SK-N-SH treated with all-trans-retinoic acid at 6 μM for 48 hours (cell line): ENCODE results near the gene UNC5B.

Source experiments
- ATAC-seq: fragments of 200-7000 bp; cut with Tn5 transposase; 3 replicates; pipeline ENCODE4 v1.9.1; 2020; ENCODE audit warnings: mild to moderate bottlenecking, moderate library complexity
- ARNTL ChIP-seq: fragments of 450-650 bp; formaldehyde crosslinking; IDR thresholded peaks from 2 replicates; pipeline ENCODE4 v1.5.0; 2020; ENCODE audit warnings: low read depth, mild to moderate bottlenecking, moderate library complexity, borderline replicate concordance
- BACH2 ChIP-seq: fragments of 250-450 bp; sonication (Bioruptor Pico); IDR thresholded peaks from 2 replicates; pipeline ENCODE4 v1.9.0; 2021; ENCODE audit warnings: mild to moderate bottlenecking, borderline replicate concordance
- CSDC2 ChIP-seq: fragments of 250-450 bp; sonication (Bioruptor Pico); IDR thresholded peaks from 2 replicates; pipeline ENCODE4 v1.5.0; 2020; ENCODE audit warnings: mild to moderate bottlenecking, moderate library complexity
- ESRRG ChIP-seq: fragments of 250-450 bp; sonication (Bioruptor Pico); IDR thresholded peaks from 2 replicates; pipeline ENCODE4 v1.6.1; 2021; ENCODE audit warnings: mild to moderate bottlenecking
- ISL1 ChIP-seq: fragments of 250-450 bp; sonication (Bioruptor Pico); IDR thresholded peaks from 2 replicates; pipeline ENCODE4 v2.1.2; 2022; ENCODE audit warnings: mild to moderate bottlenecking, moderate library complexity
- OSR1 ChIP-seq: fragments of 250-450 bp; sonication (Bioruptor Pico); IDR thresholded peaks from 2 replicates; pipeline ENCODE4 v1.8.0; 2022; ENCODE audit warnings: moderate library complexity, mild to moderate bottlenecking, inconsistent platforms
- PPARA ChIP-seq: fragments of 250-450 bp; sonication (Bioruptor Pico); IDR thresholded peaks from 2 replicates; pipeline ENCODE4 v1.5.0; 2020; ENCODE audit warnings: mild to moderate bottlenecking, borderline replicate concordance
- SNAI2 ChIP-seq: fragments of 250-450 bp; sonication (Bioruptor Pico); IDR thresholded peaks from 2 replicates; pipeline ENCODE4 v1.5.0; 2020; ENCODE audit warnings: mild to moderate bottlenecking, moderate library complexity
- TCF4 ChIP-seq: fragments of 250-450 bp; sonication (Bioruptor Pico); IDR thresholded peaks from 2 replicates; pipeline ENCODE4 v1.8.0; 2021; ENCODE audit warnings: mild to moderate bottlenecking, moderate library complexity, borderline replicate concordance
- TOX ChIP-seq: fragments of 250-450 bp; sonication (Bioruptor Pico); IDR thresholded peaks from 2 replicates; pipeline ENCODE4 v1.8.0; 2021; ENCODE audit warnings: mild to moderate bottlenecking, moderate library complexity, borderline replicate concordance
- ZC3H10 ChIP-seq: fragments of 250-450 bp; sonication (Bioruptor Pico); IDR thresholded peaks from 2 replicates; pipeline ENCODE4 v1.5.1; 2021; ENCODE audit warnings: mild to moderate bottlenecking, moderate library complexity
- ZFP3 ChIP-seq: fragments of 250-450 bp; sonication (Bioruptor Pico); IDR thresholded peaks from 2 replicates; pipeline ENCODE4 v1.5.0; 2020; ENCODE audit warnings: mild to moderate bottlenecking, moderate library complexity
- ZFP30 ChIP-seq: fragments of 450-650 bp; formaldehyde crosslinking; IDR thresholded peaks from 2 replicates; pipeline ENCODE4 v1.5.0; 2022; ENCODE audit warnings: mild to moderate bottlenecking, moderate library complexity
- ZNF565 ChIP-seq: fragments of 450-650 bp; formaldehyde crosslinking; conservative IDR thresholded peaks from 2 replicates; pipeline ENCODE4 v1.5.0; 2020; ENCODE audit warnings: low read depth, mild to moderate bottlenecking, moderate library complexity
- ZNF8 ChIP-seq: fragments of 450-650 bp; formaldehyde crosslinking; IDR thresholded peaks from 2 replicates; pipeline ENCODE4 v1.5.0; 2020; ENCODE audit warnings: mild to moderate bottlenecking, moderate library complexity
- TF ChIP-seq, protein P1 (sequence below): fragments of 250-450 bp; sonication (Bioruptor Pico); IDR thresholded peaks from 2 replicates; pipeline ENCODE4 v1.5.1; 2021; ENCODE audit warnings: mild to moderate bottlenecking, moderate library complexity
- TF ChIP-seq, protein P2 (sequence below): fragments of 250-450 bp; sonication (Bioruptor Pico); IDR thresholded peaks from 2 replicates; pipeline ENCODE4 v1.5.0; 2020; ENCODE audit warnings: mild to moderate bottlenecking, moderate library complexity
- TF ChIP-seq, protein P3 (sequence below): fragments of 250-450 bp; sonication (Bioruptor Pico); IDR thresholded peaks from 2 replicates; pipeline ENCODE4 v1.5.1; 2020; ENCODE audit warnings: low read depth, mild to moderate bottlenecking, moderate library complexity

Gene UNC5B

DNA sequence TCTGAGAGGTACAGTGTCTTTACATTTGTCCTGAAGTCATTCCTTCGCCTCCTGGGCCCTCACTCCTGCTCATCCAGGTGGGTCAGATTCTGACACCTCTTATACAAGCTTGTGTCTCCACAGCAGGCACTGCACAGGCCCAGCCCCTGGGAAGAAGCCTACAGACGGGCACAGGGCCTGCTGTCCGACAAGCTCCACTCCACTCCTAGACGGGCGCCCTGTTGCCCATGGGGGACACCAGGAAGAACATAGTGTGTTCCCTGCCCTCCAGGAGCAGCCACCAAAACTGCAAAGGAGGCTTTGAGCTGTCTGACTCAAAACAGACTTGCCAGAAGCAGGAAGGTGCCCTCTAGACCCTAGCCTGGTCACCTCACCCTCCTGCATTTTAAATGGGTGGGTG, 61.1 kb downstream of the UNC5B start (continued):
- no peak for TF ChIP-seq PPARA
- no peak for TF ChIP-seq ESRRG
- no peak for TF ChIP-seq ZFP3 (CRISPR knock-in tag)
- TF ChIP-seq ZNF565 (CRISPR knock-in tag) = no peak
- TF ChIP-seq, protein P1, sequence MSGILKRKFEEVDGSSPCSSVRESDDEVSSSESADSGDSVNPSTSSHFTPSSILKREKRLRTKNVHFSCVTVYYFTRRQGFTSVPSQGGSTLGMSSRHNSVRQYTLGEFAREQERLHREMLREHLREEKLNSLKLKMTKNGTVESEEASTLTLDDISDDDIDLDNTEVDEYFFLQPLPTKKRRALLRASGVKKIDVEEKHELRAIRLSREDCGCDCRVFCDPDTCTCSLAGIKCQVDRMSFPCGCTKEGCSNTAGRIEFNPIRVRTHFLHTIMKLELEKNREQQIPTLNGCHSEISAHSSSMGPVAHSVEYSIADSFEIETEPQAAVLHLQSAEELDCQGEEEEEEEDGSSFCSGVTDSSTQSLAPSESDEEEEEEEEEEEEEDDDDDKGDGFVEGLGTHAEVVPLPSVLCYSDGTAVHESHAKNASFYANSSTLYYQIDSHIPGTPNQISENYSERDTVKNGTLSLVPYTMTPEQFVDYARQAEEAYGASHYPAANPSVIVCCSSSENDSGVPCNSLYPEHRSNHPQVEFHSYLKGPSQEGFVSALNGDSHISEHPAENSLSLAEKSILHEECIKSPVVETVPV (CRISPR knock-in tag) = no peak
- no peak for TF ChIP-seq ARNTL (CRISPR knock-in tag)
- TF ChIP-seq OSR1 (CRISPR knock-in tag) = no peak
- TF ChIP-seq, protein P2, sequence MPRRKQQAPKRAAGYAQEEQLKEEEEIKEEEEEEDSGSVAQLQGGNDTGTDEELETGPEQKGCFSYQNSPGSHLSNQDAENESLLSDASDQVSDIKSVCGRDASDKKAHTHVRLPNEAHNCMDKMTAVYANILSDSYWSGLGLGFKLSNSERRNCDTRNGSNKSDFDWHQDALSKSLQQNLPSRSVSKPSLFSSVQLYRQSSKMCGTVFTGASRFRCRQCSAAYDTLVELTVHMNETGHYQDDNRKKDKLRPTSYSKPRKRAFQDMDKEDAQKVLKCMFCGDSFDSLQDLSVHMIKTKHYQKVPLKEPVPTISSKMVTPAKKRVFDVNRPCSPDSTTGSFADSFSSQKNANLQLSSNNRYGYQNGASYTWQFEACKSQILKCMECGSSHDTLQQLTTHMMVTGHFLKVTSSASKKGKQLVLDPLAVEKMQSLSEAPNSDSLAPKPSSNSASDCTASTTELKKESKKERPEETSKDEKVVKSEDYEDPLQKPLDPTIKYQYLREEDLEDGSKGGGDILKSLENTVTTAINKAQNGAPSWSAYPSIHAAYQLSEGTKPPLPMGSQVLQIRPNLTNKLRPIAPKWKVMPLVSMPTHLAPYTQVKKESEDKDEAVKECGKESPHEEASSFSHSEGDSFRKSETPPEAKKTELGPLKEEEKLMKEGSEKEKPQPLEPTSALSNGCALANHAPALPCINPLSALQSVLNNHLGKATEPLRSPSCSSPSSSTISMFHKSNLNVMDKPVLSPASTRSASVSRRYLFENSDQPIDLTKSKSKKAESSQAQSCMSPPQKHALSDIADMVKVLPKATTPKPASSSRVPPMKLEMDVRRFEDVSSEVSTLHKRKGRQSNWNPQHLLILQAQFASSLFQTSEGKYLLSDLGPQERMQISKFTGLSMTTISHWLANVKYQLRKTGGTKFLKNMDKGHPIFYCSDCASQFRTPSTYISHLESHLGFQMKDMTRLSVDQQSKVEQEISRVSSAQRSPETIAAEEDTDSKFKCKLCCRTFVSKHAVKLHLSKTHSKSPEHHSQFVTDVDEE (CRISPR knock-in tag) = no peak
- TF ChIP-seq, all 23 proteins: peak for 0

DNA sequence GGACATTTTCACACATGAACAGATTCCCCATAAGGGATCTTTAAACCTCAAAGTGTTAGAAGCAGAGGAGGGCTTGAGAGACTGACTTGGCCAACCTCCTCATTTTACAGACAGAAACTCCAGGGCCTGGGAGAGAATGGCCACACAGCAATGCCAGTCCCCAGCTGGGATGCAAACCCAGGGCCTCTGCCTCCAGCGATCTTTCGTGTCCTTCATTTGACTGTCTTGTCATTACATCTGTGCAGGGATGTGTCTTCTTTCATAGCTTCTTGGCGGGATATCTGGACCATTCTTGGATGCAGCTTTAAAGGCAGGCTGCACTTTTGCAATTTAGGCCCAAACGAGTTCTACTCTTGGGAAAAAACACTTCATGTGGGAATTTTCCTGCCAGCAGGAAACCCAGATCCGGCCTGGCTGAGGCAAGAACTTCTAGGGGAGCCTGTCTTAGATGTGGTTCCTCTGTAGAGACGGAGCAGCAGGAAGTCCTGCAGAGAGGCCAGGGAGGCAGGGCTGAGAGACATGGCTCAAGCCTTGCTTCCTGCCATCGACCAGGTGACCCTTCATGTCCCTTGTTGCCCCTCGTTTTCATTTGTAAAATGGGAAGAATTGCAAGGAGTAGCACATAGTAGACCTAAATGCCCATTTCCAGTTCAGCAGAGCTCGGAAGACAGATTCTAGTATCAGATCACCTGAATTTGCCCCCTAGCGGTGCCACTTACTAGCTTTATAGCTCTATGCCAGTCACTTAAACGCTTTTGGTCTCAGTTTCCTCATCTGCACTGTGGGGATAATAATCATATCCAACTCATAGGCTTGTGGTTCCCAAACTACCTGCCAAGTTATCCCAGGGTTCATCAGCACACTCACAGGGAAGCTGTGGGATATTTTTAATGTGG, 62.8 kb downstream of the UNC5B start:
- no peak for TF ChIP-seq OSR1 (CRISPR knock-in tag)
- no peak for TF ChIP-seq ZNF565 (CRISPR knock-in tag)
- no peak for TF ChIP-seq ZC3H10 (CRISPR knock-in tag)
- no peak for TF ChIP-seq ZNF8
- no peak for TF ChIP-seq ZFP3 (CRISPR knock-in tag)
- no peak for TF ChIP-seq BACH2 (CRISPR knock-in tag)
- no peak for TF ChIP-seq CSDC2 (CRISPR knock-in tag)
- TF ChIP-seq ISL1 (CRISPR knock-in tag) = no peak
- no peak for TF ChIP-seq TCF4
- no peak for ATAC-seq

DNA sequence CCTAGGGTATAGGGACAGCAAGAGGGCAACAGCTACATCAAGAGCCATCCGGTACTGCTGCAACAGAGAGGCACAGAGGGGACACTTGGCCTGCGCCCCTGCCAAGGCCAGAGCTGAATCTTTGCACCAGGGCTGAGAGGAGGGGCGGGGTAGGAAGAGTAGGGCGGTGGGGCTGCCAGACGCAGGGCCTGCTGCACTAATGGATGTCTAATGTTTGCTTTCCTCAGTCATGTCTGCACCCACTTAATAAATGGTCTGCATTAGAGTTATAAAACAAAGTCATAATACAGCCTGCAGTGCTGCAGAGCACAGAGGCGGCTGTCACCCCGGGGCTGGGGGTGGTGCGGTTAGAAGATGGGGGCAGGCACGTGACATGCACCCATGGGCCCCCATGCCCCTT, 64.5 kb downstream of the UNC5B start:
- TF ChIP-seq, protein P2 (CRISPR knock-in tag) = peak; percentile 49; the same call in 1 of the 2 replicates
- TF ChIP-seq TOX (CRISPR knock-in tag) (no peak), ISL1 (CRISPR knock-in tag) (0 out of 2 replicates have a peak, but pooled peaks have one; percentile 26), TCF4 (peak; percentile 48; the same call in 1 of the 2 replicates)
- peak; percentile 10; the same call in 1 of the 3 replicates for ATAC-seq

DNA sequence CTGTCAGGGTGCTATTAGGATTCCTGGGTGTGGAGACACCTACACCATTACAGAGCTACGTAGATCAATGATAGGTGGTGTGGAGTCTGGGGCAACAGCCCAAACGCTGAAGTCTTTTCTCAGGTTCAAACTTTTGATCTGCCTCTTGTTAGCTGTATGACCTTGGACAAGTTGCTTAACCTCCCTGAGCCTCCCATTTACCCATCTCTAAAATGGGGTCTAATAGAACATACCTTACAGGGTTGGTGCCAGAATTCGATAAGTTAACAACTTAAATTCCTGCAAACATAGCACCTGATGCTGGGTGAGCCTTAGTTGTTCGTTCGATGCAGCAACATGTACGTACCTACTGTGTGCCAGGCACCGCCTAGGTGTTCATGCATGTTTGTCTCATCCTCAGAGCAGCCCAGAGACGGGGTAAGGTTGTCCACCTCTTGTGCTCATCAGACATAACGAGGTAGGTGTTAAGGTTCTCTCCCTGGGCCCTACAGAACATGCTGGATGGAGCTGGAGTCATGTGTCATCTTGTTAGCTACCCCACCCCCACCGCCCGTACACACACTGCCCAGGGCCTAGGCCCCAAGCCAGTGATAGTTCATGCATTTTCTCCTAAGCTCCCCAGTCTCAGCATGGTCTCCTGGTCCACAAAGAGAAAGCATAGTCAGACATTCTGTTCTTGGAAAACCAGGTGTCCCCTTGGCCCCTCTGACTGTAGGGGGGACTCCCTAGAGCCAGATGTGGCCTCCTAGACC, 65.7 kb downstream of the UNC5B start:
- TF ChIP-seq ARNTL (CRISPR knock-in tag) = no peak
- no peak for TF ChIP-seq SNAI2
- TF ChIP-seq OSR1 (CRISPR knock-in tag) = no peak
- TF ChIP-seq ZNF8 = no peak
- no peak for TF ChIP-seq ZFP30 (CRISPR knock-in tag)
- TF ChIP-seq, protein P2 (CRISPR knock-in tag) = no peak
- TF ChIP-seq, protein P3, sequence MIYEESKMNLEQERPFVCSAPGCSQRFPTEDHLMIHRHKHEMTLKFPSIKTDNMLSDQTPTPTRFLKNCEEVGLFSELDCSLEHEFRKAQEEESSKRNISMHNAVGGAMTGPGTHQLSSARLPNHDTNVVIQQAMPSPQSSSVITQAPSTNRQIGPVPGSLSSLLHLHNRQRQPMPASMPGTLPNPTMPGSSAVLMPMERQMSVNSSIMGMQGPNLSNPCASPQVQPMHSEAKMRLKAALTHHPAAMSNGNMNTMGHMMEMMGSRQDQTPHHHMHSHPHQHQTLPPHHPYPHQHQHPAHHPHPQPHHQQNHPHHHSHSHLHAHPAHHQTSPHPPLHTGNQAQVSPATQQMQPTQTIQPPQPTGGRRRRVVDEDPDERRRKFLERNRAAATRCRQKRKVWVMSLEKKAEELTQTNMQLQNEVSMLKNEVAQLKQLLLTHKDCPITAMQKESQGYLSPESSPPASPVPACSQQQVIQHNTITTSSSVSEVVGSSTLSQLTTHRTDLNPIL = no peak
- no peak for ATAC-seq
